Memory B cell (primary cell): ENCODE data around the gene CTDSPL.

Experiments
- ATAC-seq: fragments of 150-1000 bp; cut with Tn5 transposase; 2 replicates; pipeline ENCODE4 v1.10.0; 2021; ENCODE audit warnings: low read depth, mild to moderate bottlenecking, moderate library complexity
- DNase-seq, 2 donors: peaks; one replicate each; pipeline ENCODE4 v3.0.0; 2022; ENCODE audit warnings: low spot score in 2 of 2
- H3K27ac Mint-ChIP-seq: one replicate; pipeline ENCODE4 v1.8.0; 2022; ENCODE audit warnings: mild to moderate bottlenecking, moderate library complexity, mixed read lengths
- H3K27me3 Mint-ChIP-seq: one replicate; pipeline ENCODE4 v1.8.0; 2022; ENCODE audit warnings: mixed read lengths
- H3K36me3 Mint-ChIP-seq: one replicate; pipeline ENCODE4 v1.8.0; 2022; ENCODE audit warnings: mild to moderate bottlenecking, mixed read lengths
- H3K4me1 Mint-ChIP-seq: one replicate; pipeline ENCODE4 v1.8.0; 2022; ENCODE audit warnings: mixed read lengths
- H3K4me3 Mint-ChIP-seq: one replicate; pipeline ENCODE4 v1.8.0; 2022; ENCODE audit warnings: mild to moderate bottlenecking, moderate library complexity, mixed read lengths
- H3K9me3 Mint-ChIP-seq: one replicate; pipeline ENCODE4 v1.8.0; 2022; ENCODE audit warnings: mixed read lengths

The CTDSPL gene

GRCh38 chr3:37832480-37832879, 29.2 kb upstream of the CTDSPL start:
- DNase-seq: no peak
- Mint-ChIP-seq H3K27me3 (peaks cover 10% of the 10 kb centered on the region), H3K36me3 (no peaks in the 10 kb centered on the region), H3K4me1 (no peaks in the 10 kb centered on the region), H3K9me3 (no peaks in the 10 kb centered on the region), H3K4me3 (no peak overlapping the region), H3K27ac (no peak overlapping the region)
- ATAC-seq: no peak

- no peaks in the 10 kb centered on the region for H3K36me3 Mint-ChIP-seq
- ATAC-seq (no peak), DNase-seq (no peak)
- H3K4me3 Mint-ChIP-seq: no peak overlapping the region
- H3K27ac Mint-ChIP-seq: no peak overlapping the region
- H3K9me3 Mint-ChIP-seq: no peaks in the 10 kb centered on the region
- H3K27me3 Mint-ChIP-seq: peaks cover 10% of the 10 kb centered on the region
- H3K4me1 Mint-ChIP-seq: no peaks in the 10 kb centered on the region
These were observed 28.1 kb upstream of the CTDSPL start for GRCh38 chr3:37833302-37834186.

- no peaks in the 10 kb centered on the region for H3K9me3 Mint-ChIP-seq
- no peak for ATAC-seq
These were observed 25.1 kb upstream of the CTDSPL start for GRCh38 chr3:37836589-37836988.

GRCh38 chr3:37847689-37848088, 14.0 kb upstream of the CTDSPL start:
- DNase-seq: no peak
- Mint-ChIP-seq H3K4me1 (no peaks in the 10 kb centered on the region), H3K36me3 (peaks cover 2% of the 10 kb centered on the region), H3K4me3 (no peak overlapping the region), H3K27me3 (peaks cover 6% of the 10 kb centered on the region), H3K27ac (no peak overlapping the region), H3K9me3 (peaks cover 2% of the 10 kb centered on the region)
- ATAC-seq: no peak

More at GRCh38 chr3:37836589-37836988, 25.1 kb upstream of the CTDSPL start:
- Mint-ChIP-seq H3K27me3 (peaks cover 18% of the 10 kb centered on the region), H3K36me3 (no peaks in the 10 kb centered on the region), H3K4me1 (no peaks in the 10 kb centered on the region), H3K27ac (no peak overlapping the region), H3K4me3 (no peak overlapping the region)
- DNase-seq: no peak

GRCh38 chr3:37849146-37849923, 12.3 kb upstream of the CTDSPL start:
- Mint-ChIP-seq H3K27ac (no peak overlapping the region), H3K27me3 (peaks cover 2% of the 10 kb centered on the region), H3K4me3 (no peak overlapping the region), H3K36me3 (no peaks in the 10 kb centered on the region), H3K4me1 (no peaks in the 10 kb centered on the region), H3K9me3 (no peaks in the 10 kb centered on the region)
- DNase-seq: no peak
- no peak for ATAC-seq

- no peaks in the 10 kb centered on the region for H3K9me3 Mint-ChIP-seq
- DNase-seq (no peak), ATAC-seq (no peak)
- H3K27ac Mint-ChIP-seq: no peak overlapping the region
- no peaks in the 10 kb centered on the region for H3K36me3 Mint-ChIP-seq
- H3K4me3 Mint-ChIP-seq: no peak overlapping the region
- H3K27me3 Mint-ChIP-seq: peaks cover 4% of the 10 kb centered on the region
- H3K4me1 Mint-ChIP-seq: no peaks in the 10 kb centered on the region
These were observed 9.6 kb upstream of the CTDSPL start for GRCh38 chr3:37852097-37852496.

- Mint-ChIP-seq H3K4me3 (no peak overlapping the region), H3K36me3 (no peaks in the 10 kb centered on the region), H3K4me1 (no peaks in the 10 kb centered on the region), H3K27me3 (peaks cover 7% of the 10 kb centered on the region), H3K9me3 (no peaks in the 10 kb centered on the region), H3K27ac (no peak overlapping the region)
- no peak for ATAC-seq
- DNase-seq: no peak
These were observed 8.9 kb upstream of the CTDSPL start for GRCh38 chr3:37852771-37853170.

- Mint-ChIP-seq H3K36me3 (no peaks in the 10 kb centered on the region), H3K27me3 (peaks cover 7% of the 10 kb centered on the region), H3K4me3 (no peak overlapping the region), H3K9me3 (no peaks in the 10 kb centered on the region), H3K4me1 (no peaks in the 10 kb centered on the region), H3K27ac (no peak overlapping the region)
- ATAC-seq (no peak), DNase-seq (no peak)
These were observed 7.8 kb upstream of the CTDSPL start for GRCh38 chr3:37853691-37854413.

- peaks cover 7% of the 10 kb centered on the region for H3K27me3 Mint-ChIP-seq
- H3K36me3 Mint-ChIP-seq: no peaks in the 10 kb centered on the region
- H3K4me3 Mint-ChIP-seq: no peak overlapping the region
- peak; percentile 29 for ATAC-seq
- no peaks in the 10 kb centered on the region for H3K9me3 Mint-ChIP-seq
- DNase-seq: peak; percentile 31 to 52
- no peaks in the 10 kb centered on the region for H3K4me1 Mint-ChIP-seq
- H3K27ac Mint-ChIP-seq: no peak overlapping the region
These were observed 6.2 kb upstream of the CTDSPL start for GRCh38 chr3:37855363-37855970.

- H3K27me3 Mint-ChIP-seq: peaks cover 11% of the 10 kb centered on the region
- no peaks in the 10 kb centered on the region for H3K36me3 Mint-ChIP-seq
- H3K4me3 Mint-ChIP-seq: no peak overlapping the region
- H3K27ac Mint-ChIP-seq: no peak overlapping the region
- no peak for DNase-seq
- no peak for ATAC-seq
- H3K4me1 Mint-ChIP-seq: peaks cover 8% of the 10 kb centered on the region
- H3K9me3 Mint-ChIP-seq: no peaks in the 10 kb centered on the region
These were observed 5.3 kb upstream of the CTDSPL start for GRCh38 chr3:37856381-37856780.

GRCh38 chr3:37858742-37859141, 2.9 kb upstream of the CTDSPL start:
- Mint-ChIP-seq H3K27me3 (peaks cover 17% of the 10 kb centered on the region), H3K27ac (no peak overlapping the region), H3K36me3 (no peaks in the 10 kb centered on the region), H3K9me3 (no peaks in the 10 kb centered on the region), H3K4me1 (peaks cover 12% of the 10 kb centered on the region), H3K4me3 (no peak overlapping the region)
- ATAC-seq (no peak), DNase-seq (no peak)

- H3K4me1 Mint-ChIP-seq: peaks cover 12% of the 10 kb centered on the region
- H3K27me3 Mint-ChIP-seq: peaks cover 17% of the 10 kb centered on the region
- no peaks in the 10 kb centered on the region for H3K36me3 Mint-ChIP-seq
- ATAC-seq: no peak
- H3K4me3 Mint-ChIP-seq: no peak overlapping the region
- no peaks in the 10 kb centered on the region for H3K9me3 Mint-ChIP-seq
- no peak overlapping the region for H3K27ac Mint-ChIP-seq
- DNase-seq: no peak
These were observed 2.3 kb upstream of the CTDSPL start for GRCh38 chr3:37859354-37859753.

- H3K9me3 Mint-ChIP-seq: no peaks in the 10 kb centered on the region
- peak overlapping the region; percentile 38 for H3K4me3 Mint-ChIP-seq
- no peaks in the 10 kb centered on the region for H3K36me3 Mint-ChIP-seq
- ATAC-seq (no peak), DNase-seq (no peak)
- peaks cover 18% of the 10 kb centered on the region for H3K27me3 Mint-ChIP-seq
- peaks cover 12% of the 10 kb centered on the region for H3K4me1 Mint-ChIP-seq
- no peak overlapping the region for H3K27ac Mint-ChIP-seq
These were observed 1.8 kb upstream of the CTDSPL start for GRCh38 chr3:37859908-37860199.
